Natural killer cell (primary cell): ENCODE results near the gene MDK. TPM values are rescaled to one million over a fixed set of nuclear protein-coding genes. Genes with fewer than 3 reads are reported as not detected.
"Not testable (repeated sequence)": the region's sequence is repeated elsewhere in the genome, so short reads cannot be mapped to it uniquely, and the experiment has no call there.

Experiments
- ATAC-seq, 3 donors: fragments of 150-1000 bp in 2 of 3; fragments of 200-7000 bp in 1 of 3; cut with Tn5 transposase; 1 replicate in 1 of 3; 2 replicates in 2 of 3; pipeline ENCODE4 v1.10.0; 2021; ENCODE audit warnings: mild to moderate bottlenecking in 2 of 3, moderate library complexity in 2 of 3
- DNase-seq, 2 donors: peaks; one replicate each; pipeline versions ENCODE4 v3.0.0 to v3.0.0-alpha.2; 2013 to 2021; ENCODE audit warnings: mixed read lengths in 1 of 2
- H3K27ac ChIP-seq: one replicate; pipeline ENCODE4 v1.5.1; 2013; ENCODE audit warnings: mild to moderate bottlenecking, low read length
- H3K27me3 ChIP-seq: one replicate; pipeline ENCODE4 v1.6.1; 2013; ENCODE audit warnings: low read length; ENCODE audit not compliant: control insufficient read depth, insufficient read depth
- H3K36me3 ChIP-seq: one replicate; pipeline ENCODE4 v1.6.1; 2013; ENCODE audit warnings: low read length; ENCODE audit not compliant: control insufficient read depth, insufficient read depth
- H3K4me1 ChIP-seq: one replicate; pipeline ENCODE4 v1.6.1; 2013; ENCODE audit warnings: low read length; ENCODE audit not compliant: control insufficient read depth, insufficient read depth
- H3K4me3 ChIP-seq: one replicate; pipeline ENCODE4 v1.5.1; 2013; ENCODE audit warnings: low read length
- H3K9me3 ChIP-seq: one replicate; pipeline ENCODE4 v1.6.1; 2013; ENCODE audit warnings: low read length; ENCODE audit not compliant: control insufficient read depth, insufficient read depth
- H3K27ac Mint-ChIP-seq, 2 donors: one replicate each; pipeline ENCODE4 v1.8.0; 2022; ENCODE audit warnings: mild to moderate bottlenecking in 2 of 2, mixed read lengths in 2 of 2, moderate library complexity in 1 of 2
- H3K27me3 Mint-ChIP-seq, 2 donors: one replicate each; pipeline ENCODE4 v1.8.0; 2022; ENCODE audit warnings: low read depth in 2 of 2, mixed read lengths in 2 of 2
- H3K36me3 Mint-ChIP-seq: one replicate; pipeline ENCODE4 v1.8.0; 2022; ENCODE audit warnings: mixed read lengths
- H3K4me1 Mint-ChIP-seq, 2 donors: one replicate each; pipeline ENCODE4 v1.8.0; 2022; ENCODE audit warnings: mixed read lengths in 2 of 2
- H3K4me3 Mint-ChIP-seq: one replicate; pipeline ENCODE4 v1.8.0; 2022; ENCODE audit warnings: mild to moderate bottlenecking, moderate library complexity, mixed read lengths
- H3K9me3 Mint-ChIP-seq, 2 donors: one replicate each; pipeline ENCODE4 v1.8.0; 2022; ENCODE audit warnings: mixed read lengths in 2 of 2
- CTCF ChIP-seq: fragments of 200-600 bp; IDR thresholded peaks from one replicate; pipeline ENCODE4 v1.8.0; 2022; ENCODE audit warnings: antibody characterized with exemption
- WGBS: methylation state at CpG from one replicate; pipeline ENCODE4 v1.1.7; 2013; ENCODE audit warnings: missing lambda C conversion rate; ENCODE audit not compliant: insufficient coverage; 5-methylcytosine and 5-hydroxymethylcytosine counted together
- intact Hi-C: fragments of 100-400 bp; cut with micrococcal nuclease; formaldehyde crosslinking; loops from one replicate; pipeline ENCODE4 v1.14.2; 2022
- total RNA-seq, 4 donors: library from RNA; stranded (reverse); fragments of 120-200 nt in 1 of 4; gene quantifications; one replicate each; pipeline versions ENCODE4 v1.2.3 to v1.2.4, GENCODE V29; 2013 to 2022

Gene MDK
- total RNA-seq, 3 donors from 2014 or later (not counting 1 experiment from before 2014, with no cell fraction given) = 4.5 to 10.6 (median 6.3) TPM

- intact Hi-C loops = no loop called here
- Histone ChIP-seq H3K9me3 (no peaks in the 10 kb centered on the region), H3K27me3 (no peaks in the 10 kb centered on the region), H3K27ac (no peak overlapping the region), H3K4me1 (peaks cover 35% of the 10 kb centered on the region), H3K4me3 (no peak overlapping the region), H3K36me3 (peaks cover 68% of the 10 kb centered on the region)
- DNase-seq (peak in 1 of 2 donors; percentile 75), ATAC-seq (peak; percentile 63 to 70 (median 70))
- H3K9me3 Mint-ChIP-seq = no peaks in the 10 kb centered on the region
- H3K36me3 Mint-ChIP-seq = no peaks in the 10 kb centered on the region
- no peak overlapping the region for H3K4me3 Mint-ChIP-seq
- peaks cover 12 to 41% of the 10 kb centered on the region in 2 donors for H3K4me1 Mint-ChIP-seq
- peak; percentile 76 for TF ChIP-seq CTCF
- WGBS = 82% methylated on average over 25 of the region's 25 CpGs
- H3K27me3 Mint-ChIP-seq = no peaks in the 10 kb centered on the region
- H3K27ac Mint-ChIP-seq = peak overlapping the region in 1 of 2 donors; percentile 29
Observed at GRCh38 chr11:46369458-46370152, 11.9 kb upstream of the MDK start.

- no peak overlapping the region for H3K4me3 ChIP-seq
- DNase-seq (no peak), ATAC-seq (no peak)
- H3K4me1 ChIP-seq = peaks cover 28% of the 10 kb centered on the region
- 96% methylated on average over 13 of the region's 13 CpGs for WGBS
- no peaks in the 10 kb centered on the region for H3K9me3 ChIP-seq
- Mint-ChIP-seq H3K27me3 (no peaks in the 10 kb centered on the region), H3K4me1 (peaks cover 6 to 34% of the 10 kb centered on the region in 2 donors), H3K4me3 (no peak overlapping the region), H3K27ac (no peak overlapping the region), H3K36me3 (no peaks in the 10 kb centered on the region), H3K9me3 (no peaks in the 10 kb centered on the region)
- H3K27me3 ChIP-seq = no peaks in the 10 kb centered on the region
- no peak overlapping the region for H3K27ac ChIP-seq
- TF ChIP-seq CTCF = no peak
- intact Hi-C loops = no loop called here
- peaks cover 72% of the 10 kb centered on the region for H3K36me3 ChIP-seq
Observed at GRCh38 chr11:46370253-46370652, 11.2 kb upstream of the MDK start.

GRCh38 chr11:46371262-46371661 lies 10.2 kb upstream of the MDK start:
- H3K4me3 ChIP-seq, intact Hi-C loops, H3K27ac ChIP-seq, H3K36me3 Mint-ChIP-seq, H3K27me3 Mint-ChIP-seq, H3K27me3 ChIP-seq, H3K9me3 Mint-ChIP-seq, DNase-seq, H3K27ac Mint-ChIP-seq, ATAC-seq, H3K4me3 Mint-ChIP-seq, H3K9me3 ChIP-seq: not testable (repeated sequence)
- H3K4me1 Mint-ChIP-seq = peaks cover 6 to 26% of the 10 kb centered on the region in 2 donors
- H3K36me3 ChIP-seq = peaks cover 82% of the 10 kb centered on the region
- WGBS = 92% methylated on average over 19 of the region's 19 CpGs
- peaks cover 18% of the 10 kb centered on the region for H3K4me1 ChIP-seq

- H3K27me3 ChIP-seq = no peaks in the 10 kb centered on the region
- DNase-seq = no peak
- Mint-ChIP-seq H3K36me3 (no peaks in the 10 kb centered on the region), H3K27me3 (no peaks in the 10 kb centered on the region), H3K27ac (no peak overlapping the region), H3K4me1 (peaks cover 6 to 24% of the 10 kb centered on the region in 2 donors), H3K9me3 (no peaks in the 10 kb centered on the region), H3K4me3 (no peak overlapping the region)
- no peak for ATAC-seq
- peaks cover 11% of the 10 kb centered on the region for H3K4me1 ChIP-seq
- no peak overlapping the region for H3K4me3 ChIP-seq
- H3K9me3 ChIP-seq = no peaks in the 10 kb centered on the region
- H3K36me3 ChIP-seq = peaks cover 85% of the 10 kb centered on the region
- no peak for TF ChIP-seq CTCF
- H3K27ac ChIP-seq = no peak overlapping the region
- intact Hi-C loops = no loop called here
- 89% methylated on average over 10 of the region's 10 CpGs for WGBS
Observed at GRCh38 chr11:46372086-46372485, 9.4 kb upstream of the MDK start.

GRCh38 chr11:46372501-46372900 lies 9.0 kb upstream of the MDK start:
- H3K27ac ChIP-seq, DNase-seq, H3K27me3 ChIP-seq, H3K27me3 Mint-ChIP-seq, H3K4me3 ChIP-seq, H3K9me3 ChIP-seq, ATAC-seq, H3K4me3 Mint-ChIP-seq, H3K36me3 Mint-ChIP-seq, H3K4me1 ChIP-seq, intact Hi-C loops, H3K27ac Mint-ChIP-seq, H3K9me3 Mint-ChIP-seq: not testable (repeated sequence)
- peaks cover 87% of the 10 kb centered on the region for H3K36me3 ChIP-seq
- WGBS = 95% methylated on average over 15 of the region's 15 CpGs
- H3K4me1 Mint-ChIP-seq = peaks cover 6 to 23% of the 10 kb centered on the region in 2 donors
